ENCODE data around the gene EXOSC2. TPM values are rescaled to one million over a fixed set of nuclear protein-coding genes. Genes with fewer than 3 reads are reported as not detected.

Gene EXOSC2
- total and polyA plus RNA-seq, 11 donors = 10.6 to 19.7 (median 13.1) TPM

- peaks cover 58 to 96% (median 78%) of the 10 kb centered on the region in 9 donors for H3K27me3 ChIP-seq
- DNase-seq (no peak), ATAC-seq (no peak)
- intact Hi-C loops (cut with DNase I) = no loop called here
- H3K9me3 ChIP-seq = no peaks in the 10 kb centered on the region
- peak overlapping the region in 1 of 12 donors; percentile 38 for H3K4me3 ChIP-seq
- no peak overlapping the region for H3K27ac ChIP-seq
- TF ChIP-seq POLR2A (IDR thresholded peaks at IDR 0.05) = no peak
- TF ChIP-seq CTCF (IDR thresholded peaks at IDR 0.05) = no peak
- 11 to 30% (median 13%) methylated on average over 22 to 52 of the region's 52 CpGs for WGBS, 4 donors
- H3K4me1 ChIP-seq = peaks cover 0 to 48% (median 31%) of the 10 kb centered on the region in 12 donors
- no peaks in the 10 kb centered on the region for H3K36me3 ChIP-seq
Measured at GRCh38 chr9:130658893-130659698, 34.5 kb upstream of the EXOSC2 start.

GRCh38 chr9:130659699-130660248 is 33.8 kb upstream of the EXOSC2 start:
- DNase-seq = peak in 2 of 5 donors; percentile 8 to 52
- TF ChIP-seq CTCF (IDR thresholded peaks at IDR 0.05) = no peak
- TF ChIP-seq POLR2A (IDR thresholded peaks at IDR 0.05) = no peak
- Histone ChIP-seq H3K36me3 (no peaks in the 10 kb centered on the region), H3K9me3 (no peaks in the 10 kb centered on the region), H3K4me1 (peaks cover 2 to 55% (median 34%) of the 10 kb centered on the region in 12 donors), H3K27me3 (peaks cover 65 to 100% (median 84%) of the 10 kb centered on the region in 9 donors), H3K4me3 (peak overlapping the region in 8 of 12 donors; percentile 13 to 53 (median 42)), H3K27ac (no peak overlapping the region)
- intact Hi-C loops (cut with DNase I) = loop anchor here in 1 of 10 donors (10.0 kb wide), 1 partner anchor 175 kb away; no protein-coding TSS in a partner anchor
- 2 to 3% (median 2%) methylated on average over 37 to 58 of the region's 58 CpGs for WGBS, 4 donors
- no peak for ATAC-seq

GRCh38 chr9:130660326-130660682 is 33.3 kb upstream of the EXOSC2 start:
- intact Hi-C loops (cut with DNase I) = loop anchor here in 1 of 10 donors (10.0 kb wide), 1 partner anchor 176 kb away; no protein-coding TSS in a partner anchor
- Histone ChIP-seq H3K4me3 (peak overlapping the region; percentile 13 to 53 (median 40)), H3K27ac (no peak overlapping the region), H3K4me1 (peaks cover 2 to 60% (median 37%) of the 10 kb centered on the region in 12 donors), H3K36me3 (no peaks in the 10 kb centered on the region), H3K9me3 (no peaks in the 10 kb centered on the region), H3K27me3 (peaks cover 70 to 100% (median 89%) of the 10 kb centered on the region in 9 donors)
- ATAC-seq = no peak
- TF ChIP-seq POLR2A (IDR thresholded peaks at IDR 0.05) (no peak), CTCF (IDR thresholded peaks at IDR 0.05) (no peak)
- 0 to 3% (median 1%) methylated on average over 11 to 33 of the region's 33 CpGs for WGBS, 4 donors
- peak in 1 of 5 donors; percentile 5 for DNase-seq
